K562 (cell line): ENCODE results near the gene SORT1. TPM values are rescaled to one million over a fixed set of nuclear protein-coding genes. Genes with fewer than 3 reads are reported as not detected.

Source experiments
- CCNT2 ChIP-seq: IDR thresholded peaks from 2 replicates; pipeline ENCODE4 v1.6.1; 2011; ENCODE audit warnings: borderline replicate concordance, low read depth, mild to moderate bottlenecking, moderate library complexity, mixed read lengths, low read length; ENCODE audit not compliant: insufficient read length; ENCODE audit errors: extremely low read depth
- DLX4 ChIP-seq: fragments of 250-450 bp; sonication (Bioruptor Pico); IDR thresholded peaks from 2 replicates; pipeline ENCODE4 v1.6.1; 2021; ENCODE audit warnings: mild to moderate bottlenecking
- E2F5 ChIP-seq: sonication (generic); formaldehyde crosslinking; IDR thresholded peaks from 2 replicates; pipeline ENCODE4 v1.8.0; 2022; ENCODE audit warnings: mild to moderate bottlenecking, missing genetic modification reagents
- FOXA3 ChIP-seq, 2 experiments: fragments of 450-650 bp in 1 of 2; sonication (generic) in 1 of 2; formaldehyde crosslinking; IDR thresholded peaks in 1 of 2; conservative IDR thresholded peaks in 1 of 2; 2 replicates each; pipeline versions ENCODE4 v1.4.0 to v1.8.0; 2020 to 2022; ENCODE audit warnings: mild to moderate bottlenecking in 2 of 2, missing genetic modification reagents in 1 of 2
- FOXK1 ChIP-seq: sonication (generic); formaldehyde crosslinking; IDR thresholded peaks from 2 replicates; pipeline ENCODE4 v1.8.0; 2022; ENCODE audit warnings: missing genetic modification reagents, mild to moderate bottlenecking, borderline replicate concordance
- FUS ChIP-seq: fragments of 200-400 bp; formaldehyde crosslinking; optimal IDR thresholded peaks from 2 replicates; pipeline ENCODE3; 2017; ENCODE audit warnings: low read depth, low read length
- HDAC3 ChIP-seq: fragments of 450-650 bp; IDR thresholded peaks from 2 replicates; pipeline ENCODE4 v1.6.1; 2018; ENCODE audit warnings: borderline replicate concordance, mild to moderate bottlenecking, moderate library complexity; ENCODE audit not compliant: partially characterized antibody
- HMGN3 ChIP-seq: IDR thresholded peaks from 2 replicates; pipeline ENCODE4 v1.6.1; 2011; ENCODE audit warnings: borderline replicate concordance, low read depth, mild to moderate bottlenecking, mixed read lengths, low read length; ENCODE audit not compliant: insufficient read length; ENCODE audit errors: extremely low read depth
- JUNB ChIP-seq: fragments of 450-650 bp; formaldehyde crosslinking; conservative IDR thresholded peaks from 2 replicates; pipeline ENCODE4 v1.4.0; 2020; ENCODE audit warnings: mild to moderate bottlenecking
- KAT2B ChIP-seq: IDR thresholded peaks from one replicate; pipeline ENCODE4 v1.6.1; 2012; ENCODE audit warnings: low read depth, mild to moderate bottlenecking, control low read depth, inconsistent platforms, low read length, moderate library complexity
- THRA ChIP-seq: fragments of 450-650 bp; IDR thresholded peaks from 2 replicates; pipeline ENCODE4 v1.6.1; 2017; ENCODE audit warnings: mild to moderate bottlenecking, moderate library complexity
- ZNF311 ChIP-seq: fragments of 250-450 bp; sonication (Bioruptor Pico); IDR thresholded peaks from 2 replicates; pipeline ENCODE4 v1.4.0; 2020; ENCODE audit warnings: mild to moderate bottlenecking, moderate library complexity
- ZNF408 ChIP-seq: fragments of 250-450 bp; sonication (Bioruptor Pico); IDR thresholded peaks from 2 replicates; pipeline ENCODE4 v1.4.0; 2020; ENCODE audit warnings: low read depth, mild to moderate bottlenecking, moderate library complexity
- ZNF444 ChIP-seq: fragments of 250-450 bp; sonication (Bioruptor Pico); IDR thresholded peaks from 2 replicates; pipeline ENCODE4 v1.4.0; 2020; ENCODE audit warnings: mild to moderate bottlenecking, moderate library complexity
- ZNF609 ChIP-seq: sonication (generic); formaldehyde crosslinking; IDR thresholded peaks from 2 replicates; pipeline ENCODE4 v1.8.1; 2023; ENCODE audit warnings: missing genetic modification reagents, mild to moderate bottlenecking, borderline replicate concordance
- ZNF639 ChIP-seq, 2 experiments: fragments of 200-800 bp in 1 of 2; sonication (Bioruptor generic) in 1 of 2; sonication (generic) in 1 of 2; formaldehyde crosslinking in 1 of 2; IDR thresholded peaks in 1 of 2; conservative IDR thresholded peaks in 1 of 2; 2 replicates each; pipeline versions ENCODE4 v1.5.0 to v1.6.1; 2016 to 2020; ENCODE audit warnings: missing compliant biosample characterization in 1 of 2, missing genetic modification characterization in 1 of 2, missing genetic modification reagents in 1 of 2
- polyA plus RNA-seq, 8 experiments: library from polyadenylated mRNA; depleted of rRNA in 4 of 8; stranded (reverse) in 5 of 8; unstranded in 3 of 8; fragments of >200 nt; fragmentation: Nextera tagmentation in 2 of 8; fragmentation: Illumina TruSeq in 1 of 8; extraction: Ambion mirVana in 2 of 8; extraction: Trizol in 1 of 8; gene quantifications; 2 replicates each; pipeline versions ENCODE4 v1.2.1 to v1.2.3, GENCODE V29; 2011 to 2014; ENCODE audit warnings: inconsistent platforms in 1 of 8, missing spikeins in 1 of 8
- total RNA-seq, 7 experiments: library from RNA; depleted of rRNA in 6 of 7; stranded (reverse); fragments of >200 nt in 6 of 7; fragmentation: Illumina TruSeq in 2 of 7; extraction: Trizol in 2 of 7; gene quantifications; 2 replicates each; pipeline versions ENCODE4 v1.2.1 to v1.2.3, GENCODE V29; 2011 to 2021; ENCODE audit warnings: low replicate concordance in 1 of 7

Gene SORT1
- total and polyA plus RNA-seq, 9 of the 15 experiments (the other 6 are each of a cell fraction or from before 2014, with no cell fraction given): 27.4 to 112 (median 65.0) TPM

- TF ChIP-seq ZNF609 (CRISPR knock-in tag) (0 out of 2 replicates have a peak, but pooled peaks have one; percentile 24), FUS (no peak), ZNF639 (CRISPR knock-in tag; conservative IDR thresholded peaks at IDR 0.05 in 1 of 2, IDR thresholded peaks at IDR 0.05 in 1 of 2) (peak in 1 of 2 experiments; percentile 93; a peak in 2 of 4 replicates), HMGN3 (peak; percentile 71), ZNF444 (CRISPR knock-in tag) (no peak), THRA (no peak), ZNF408 (CRISPR knock-in tag) (no peak), JUNB (CRISPR knock-in tag) (no peak), FOXK1 (CRISPR knock-in tag) (no peak), CCNT2 (peak; percentile 67), ZNF311 (CRISPR knock-in tag) (no peak), FOXA3 (CRISPR knock-in tag; conservative IDR thresholded peaks at IDR 0.05 in 1 of 2, IDR thresholded peaks at IDR 0.05 in 1 of 2) (no peak), KAT2B (no peak), DLX4 (CRISPR knock-in tag) (no peak), E2F5 (CRISPR knock-in tag) (peak; percentile 76; the same call in 1 of the 2 replicates), HDAC3 (no peak)
Observed at GRCh38 chr1:109282952-109283747, 114.6 kb downstream of the SORT1 start, which contains the start of gene PSRC1 (continued).
